Neural cell (in vitro differentiated cells): ENCODE data around the gene ZNF10. TPM values are rescaled to one million over a fixed set of nuclear protein-coding genes. Genes with fewer than 3 reads are reported as not detected.

ENCODE experiments used
- H2AFZ ChIP-seq: fragments of 200-600, 300-800 bp; sonication (generic), shearing (Covaris generic); 2 replicates; pipeline ENCODE4 v1.6.0; 2014; ENCODE audit warnings: low read depth, mild to moderate bottlenecking, antibody characterized with exemption, low read length, moderate library complexity
- H3F3A ChIP-seq: fragments of 200-600 bp; shearing (Covaris generic); 2 replicates; pipeline ENCODE4 v1.6.1; 2016; ENCODE audit warnings: mild to moderate bottlenecking, moderate library complexity, mixed read lengths, antibody characterized with exemption, low read length; ENCODE audit not compliant: insufficient read depth, poor library complexity, severe bottlenecking
- H3K27ac ChIP-seq: fragments of 200-600, 300-800 bp; sonication (generic), shearing (Covaris generic); 2 replicates; pipeline ENCODE4 v1.5.1; 2014; ENCODE audit warnings: mild to moderate bottlenecking, low read length, moderate library complexity
- H3K27me3 ChIP-seq: fragments of 300-800, 200-600 bp; sonication (generic), shearing (Covaris generic); 2 replicates; pipeline ENCODE4 v1.6.0; 2014; ENCODE audit warnings: mild to moderate bottlenecking, low read depth, low read length, moderate library complexity; ENCODE audit not compliant: insufficient read depth
- H3K36me3 ChIP-seq: fragments of 300-800, 200-600 bp; sonication (generic), shearing (Covaris generic); 2 replicates; pipeline ENCODE4 v1.5.1; 2014; ENCODE audit warnings: mild to moderate bottlenecking, antibody characterized with exemption, low read length, moderate library complexity; ENCODE audit not compliant: insufficient read depth
- H3K4me2 ChIP-seq: fragments of 300-800, 200-600 bp; sonication (generic), shearing (Covaris generic); 2 replicates; pipeline ENCODE4 v1.6.0; 2014; ENCODE audit warnings: mild to moderate bottlenecking, low read length
- H3K4me3 ChIP-seq: fragments of 300-800, 200-600 bp; sonication (generic), shearing (Covaris generic); 2 replicates; pipeline ENCODE4 v1.5.1; 2014; ENCODE audit warnings: mild to moderate bottlenecking, low read length, moderate library complexity
- H3K79me2 ChIP-seq: fragments of 200-600 bp; shearing (Covaris generic); replicated peaks from 2 replicates; pipeline ENCODE4 v1.6.0; 2014; ENCODE audit warnings: mild to moderate bottlenecking, low read length, moderate library complexity; ENCODE audit not compliant: insufficient read depth
- H3K9ac ChIP-seq: fragments of 300-800, 200-600 bp; sonication (generic), shearing (Covaris generic); 2 replicates; pipeline ENCODE4 v1.6.1; 2016; ENCODE audit warnings: mild to moderate bottlenecking, low read length, mixed read lengths
- H3K9me2 ChIP-seq: fragments of 200-600 bp; shearing (Covaris generic); 2 replicates; pipeline ENCODE4 v1.6.1; 2016; ENCODE audit warnings: mild to moderate bottlenecking, low read length, mixed read lengths; ENCODE audit not compliant: insufficient read depth
- H3K9me3 ChIP-seq: fragments of 200-600, 300-800 bp; sonication (generic), shearing (Covaris generic); 2 replicates; pipeline ENCODE4 v1.6.1; 2016; ENCODE audit warnings: mild to moderate bottlenecking, mixed run types, low read length, moderate library complexity, mixed read lengths
- H4K20me1 ChIP-seq: fragments of 200-600 bp; shearing (Covaris generic); 2 replicates; pipeline ENCODE4 v1.6.1; 2016; ENCODE audit warnings: mild to moderate bottlenecking, mixed run types; ENCODE audit not compliant: insufficient read depth
- EP300 ChIP-seq: fragments of 450-650 bp; conservative IDR thresholded peaks from 2 replicates; pipeline ENCODE4 v1.6.1; 2014; ENCODE audit warnings: antibody characterized with exemption, mild to moderate bottlenecking, moderate library complexity; ENCODE audit not compliant: poor library complexity, severe bottlenecking
- EZH2 ChIP-seq: fragments of 200-600, 300-800 bp; shearing (Covaris generic), sonication (generic); IDR thresholded peaks from 2 replicates; pipeline ENCODE4 v1.6.1; 2014; ENCODE audit warnings: antibody characterized with exemption, low read length, borderline replicate concordance, mild to moderate bottlenecking; ENCODE audit not compliant: insufficient read depth, poor library complexity, severe bottlenecking
- MXI1 ChIP-seq: fragments of 450-650 bp; conservative IDR thresholded peaks from 2 replicates; pipeline ENCODE4 v1.6.1; 2014; ENCODE audit warnings: antibody characterized with exemption, mild to moderate bottlenecking; ENCODE audit not compliant: poor library complexity, severe bottlenecking
- POLR2AphosphoS5 ChIP-seq: IDR thresholded peaks from 2 replicates; pipeline ENCODE4 v1.6.1; 2012
- RAD21 ChIP-seq: fragments of 450-650 bp; conservative IDR thresholded peaks from 2 replicates; pipeline ENCODE4 v1.6.1; 2014; ENCODE audit warnings: antibody characterized with exemption, mild to moderate bottlenecking, moderate library complexity
- SMC3 ChIP-seq: fragments of 450-650 bp; conservative IDR thresholded peaks from 2 replicates; pipeline ENCODE4 v1.6.1; 2014; ENCODE audit warnings: antibody characterized with exemption, mild to moderate bottlenecking, moderate library complexity; ENCODE audit not compliant: poor library complexity
- TAF1 ChIP-seq: IDR thresholded peaks from 2 replicates; pipeline ENCODE4 v1.6.1; 2012; ENCODE audit warnings: low read depth
- polyA plus RNA-seq: library from polyadenylated mRNA; depleted of rRNA; stranded (reverse); fragments of >200 nt; gene quantifications from 2 replicates; pipeline ENCODE4 v1.2.3, GENCODE V29; 2014
- TF ChIP-seq, protein P1 (sequence below): IDR thresholded peaks from 2 replicates; pipeline ENCODE4 v1.6.1; 2012; ENCODE audit warnings: borderline replicate concordance
- TF ChIP-seq, protein P2 (sequence below): fragments of 450-650 bp; IDR thresholded peaks from 2 replicates; pipeline ENCODE4 v1.5.1; 2014; ENCODE audit warnings: antibody characterized with exemption, mild to moderate bottlenecking, moderate library complexity; ENCODE audit not compliant: poor library complexity, severe bottlenecking

ZNF10 gene
- polyA plus RNA-seq, 1 donor from 2014 or later, result 46.5 TPM

DNA sequence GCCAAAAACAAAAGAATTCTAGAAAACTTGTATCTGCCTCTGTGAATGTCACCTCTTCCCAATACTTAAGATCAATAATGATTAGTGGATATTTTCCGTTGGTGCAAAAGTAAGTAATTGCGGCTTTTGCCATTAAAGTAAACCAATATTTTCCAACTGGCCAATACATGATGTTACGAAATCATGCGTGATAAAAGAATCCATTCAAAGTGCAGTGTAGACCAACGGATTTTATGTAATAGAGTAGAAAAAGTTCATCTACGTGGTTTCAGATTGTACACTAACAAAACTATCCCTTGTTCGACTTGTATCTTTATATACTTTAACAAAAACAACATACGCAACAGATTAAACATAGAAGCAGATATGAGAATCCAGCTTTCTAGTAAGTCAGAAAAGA, 50.2 kb downstream of the ZNF10 start:
- peaks cover 7% of the 10 kb centered on the region for H3K9me3 ChIP-seq
- no peak overlapping the region for H3K9ac ChIP-seq
- H3K9me2 ChIP-seq, result no peaks in the 10 kb centered on the region
- H3K4me3 ChIP-seq, result no peak overlapping the region
- H3K27me3 ChIP-seq, result no peaks in the 10 kb centered on the region
- TF ChIP-seq RAD21 (no peak), EZH2 (no peak), POLR2AphosphoS5 (no peak), SMC3 (no peak), EP300 (no peak), TAF1 (no peak), MXI1 (no peak)
- TF ChIP-seq, protein P1, sequence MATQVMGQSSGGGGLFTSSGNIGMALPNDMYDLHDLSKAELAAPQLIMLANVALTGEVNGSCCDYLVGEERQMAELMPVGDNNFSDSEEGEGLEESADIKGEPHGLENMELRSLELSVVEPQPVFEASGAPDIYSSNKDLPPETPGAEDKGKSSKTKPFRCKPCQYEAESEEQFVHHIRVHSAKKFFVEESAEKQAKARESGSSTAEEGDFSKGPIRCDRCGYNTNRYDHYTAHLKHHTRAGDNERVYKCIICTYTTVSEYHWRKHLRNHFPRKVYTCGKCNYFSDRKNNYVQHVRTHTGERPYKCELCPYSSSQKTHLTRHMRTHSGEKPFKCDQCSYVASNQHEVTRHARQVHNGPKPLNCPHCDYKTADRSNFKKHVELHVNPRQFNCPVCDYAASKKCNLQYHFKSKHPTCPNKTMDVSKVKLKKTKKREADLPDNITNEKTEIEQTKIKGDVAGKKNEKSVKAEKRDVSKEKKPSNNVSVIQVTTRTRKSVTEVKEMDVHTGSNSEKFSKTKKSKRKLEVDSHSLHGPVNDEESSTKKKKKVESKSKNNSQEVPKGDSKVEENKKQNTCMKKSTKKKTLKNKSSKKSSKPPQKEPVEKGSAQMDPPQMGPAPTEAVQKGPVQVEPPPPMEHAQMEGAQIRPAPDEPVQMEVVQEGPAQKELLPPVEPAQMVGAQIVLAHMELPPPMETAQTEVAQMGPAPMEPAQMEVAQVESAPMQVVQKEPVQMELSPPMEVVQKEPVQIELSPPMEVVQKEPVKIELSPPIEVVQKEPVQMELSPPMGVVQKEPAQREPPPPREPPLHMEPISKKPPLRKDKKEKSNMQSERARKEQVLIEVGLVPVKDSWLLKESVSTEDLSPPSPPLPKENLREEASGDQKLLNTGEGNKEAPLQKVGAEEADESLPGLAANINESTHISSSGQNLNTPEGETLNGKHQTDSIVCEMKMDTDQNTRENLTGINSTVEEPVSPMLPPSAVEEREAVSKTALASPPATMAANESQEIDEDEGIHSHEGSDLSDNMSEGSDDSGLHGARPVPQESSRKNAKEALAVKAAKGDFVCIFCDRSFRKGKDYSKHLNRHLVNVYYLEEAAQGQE, result no peak
- TF ChIP-seq, protein P2, sequence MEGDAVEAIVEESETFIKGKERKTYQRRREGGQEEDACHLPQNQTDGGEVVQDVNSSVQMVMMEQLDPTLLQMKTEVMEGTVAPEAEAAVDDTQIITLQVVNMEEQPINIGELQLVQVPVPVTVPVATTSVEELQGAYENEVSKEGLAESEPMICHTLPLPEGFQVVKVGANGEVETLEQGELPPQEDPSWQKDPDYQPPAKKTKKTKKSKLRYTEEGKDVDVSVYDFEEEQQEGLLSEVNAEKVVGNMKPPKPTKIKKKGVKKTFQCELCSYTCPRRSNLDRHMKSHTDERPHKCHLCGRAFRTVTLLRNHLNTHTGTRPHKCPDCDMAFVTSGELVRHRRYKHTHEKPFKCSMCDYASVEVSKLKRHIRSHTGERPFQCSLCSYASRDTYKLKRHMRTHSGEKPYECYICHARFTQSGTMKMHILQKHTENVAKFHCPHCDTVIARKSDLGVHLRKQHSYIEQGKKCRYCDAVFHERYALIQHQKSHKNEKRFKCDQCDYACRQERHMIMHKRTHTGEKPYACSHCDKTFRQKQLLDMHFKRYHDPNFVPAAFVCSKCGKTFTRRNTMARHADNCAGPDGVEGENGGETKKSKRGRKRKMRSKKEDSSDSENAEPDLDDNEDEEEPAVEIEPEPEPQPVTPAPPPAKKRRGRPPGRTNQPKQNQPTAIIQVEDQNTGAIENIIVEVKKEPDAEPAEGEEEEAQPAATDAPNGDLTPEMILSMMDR, result no peak
- H2AFZ ChIP-seq, result peak overlapping the region; percentile 29
- no peaks in the 10 kb centered on the region for H4K20me1 ChIP-seq
- no peak overlapping the region for H3K27ac ChIP-seq
- H3K4me2 ChIP-seq, result no peak overlapping the region
- H3K79me2 ChIP-seq, result peaks cover 20% of the 10 kb centered on the region
- H3K36me3 ChIP-seq, result peaks cover 17% of the 10 kb centered on the region
- H3F3A ChIP-seq, result no peaks in the 10 kb centered on the region

DNA sequence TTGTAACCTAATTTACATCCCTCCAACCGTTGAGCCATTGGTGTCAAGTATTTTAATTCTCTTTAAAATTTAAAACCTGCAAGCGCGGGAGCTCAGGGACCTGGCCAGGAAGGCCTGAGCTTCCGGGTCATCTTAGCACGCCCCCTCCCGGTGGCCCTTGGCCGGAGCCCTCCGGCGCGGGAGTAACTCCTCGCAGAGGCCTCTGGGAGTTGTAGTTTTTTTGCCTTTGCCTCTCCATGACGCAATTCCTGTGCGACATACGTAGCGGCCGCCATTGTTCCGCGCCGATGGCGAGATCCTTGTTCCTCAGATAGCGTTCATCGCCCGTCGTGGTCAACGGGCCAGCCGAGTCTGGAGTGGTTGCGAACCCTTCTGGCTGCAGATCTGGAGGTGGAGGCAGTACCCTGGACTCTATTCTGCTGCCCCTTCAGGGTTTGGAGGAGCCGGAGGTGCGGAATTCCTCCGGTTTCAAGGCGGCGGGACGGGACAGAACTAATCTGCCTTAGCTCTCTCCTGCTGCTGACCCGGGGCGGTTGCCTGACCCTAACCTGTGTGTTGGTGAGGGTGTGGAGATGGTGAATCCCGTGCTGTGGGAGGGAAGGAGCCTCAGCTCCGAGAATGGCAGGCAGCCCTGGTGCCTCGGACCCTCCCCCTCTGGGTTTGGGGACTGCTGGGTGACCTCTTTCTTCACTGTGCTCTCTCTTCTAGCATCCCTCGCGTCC, 51.0 kb downstream of the ZNF10 start, which contains the start of gene ZNF268:
TSS of gene ZNF268 (plus strand) at position 258 of the 722 bp plus-strand sequence. CDS start 503 bp downstream, outside the sequence.
- Histone ChIP-seq H3K9me2 (no peaks in the 10 kb centered on the region), H3K4me2 (peak within 1 kb of the TSS; percentile 85), H3K9ac (peak within 1 kb of the TSS; percentile 95), H3K27ac (peak within 1 kb of the TSS; percentile 88), H3K27me3 (no peaks in the 10 kb centered on the region), H3K4me3 (peak within 1 kb of the TSS; percentile 100), H2AFZ (peak within 1 kb of the TSS; percentile 98), H3F3A (no peaks in the 10 kb centered on the region), H3K79me2 (peaks cover 23% of the 10 kb centered on the region), H4K20me1 (no peaks in the 10 kb centered on the region), H3K36me3 (peaks cover 24% of the 10 kb centered on the region), H3K9me3 (peaks cover 7% of the 10 kb centered on the region)
- TF ChIP-seq SMC3, result peak; percentile 67
- TF ChIP-seq, protein P2, result peak; percentile 95
- TF ChIP-seq POLR2AphosphoS5, result peak; percentile 98
- peak; percentile 60 for TF ChIP-seq RAD21
- TF ChIP-seq, protein P1, result peak; percentile 43
- TF ChIP-seq MXI1, result peak; percentile 83
- TF ChIP-seq TAF1, result peak; percentile 69
- TF ChIP-seq EP300, result peak; percentile 63
- TF ChIP-seq EZH2, result no peak
